OCI-LY7 (cell line): ENCODE data around the gene LEMD2. TPM values are rescaled to one million over a fixed set of nuclear protein-coding genes. Genes with fewer than 3 reads are reported as not detected.

Source experiments
- BruUV-seq: library from RNA; stranded (reverse); fragments of 400-500 nt; replicated peaks from 2 replicates; lab custom pipeline; 2021; lab: Mats Ljungman, UMichigan
- CTCF ChIA-PET: fragments of 300-600 bp; sonication (Branson Sonifier 250); formaldehyde crosslinking; loops from one replicate; lab custom pipeline; 2022; ENCODE audit warnings: antibody characterized with exemption; ENCODE audit not compliant: unreplicated experiment; lab: Charles Lee
- POLR2A ChIA-PET: fragments of 300-600 bp; sonication (Branson Sonifier 250); formaldehyde crosslinking; loops from one replicate; lab custom pipeline; 2022; ENCODE audit warnings: antibody characterized with exemption; lab: Charles Lee
- DNase-seq: peaks from one replicate; pipeline ENCODE4 v3.0.0-alpha.2; 2015; ENCODE audit warnings: low spot score
- H2AFZ ChIP-seq: fragments of 200-600 bp; sonication (generic), shearing (Covaris generic); 2 replicates; pipeline ENCODE4 v1.6.1; 2014; ENCODE audit warnings: mild to moderate bottlenecking, antibody characterized with exemption, low read length, moderate library complexity
- H3K27ac ChIP-seq: fragments of 200-600 bp; sonication (generic); 2 replicates; pipeline ENCODE4 v1.5.1; 2014; ENCODE audit warnings: mixed run types, low read depth, mild to moderate bottlenecking, moderate library complexity, low read length, inconsistent platforms; ENCODE audit not compliant: poor library complexity, severe bottlenecking
- H3K36me3 ChIP-seq: fragments of 200-600 bp; sonication (generic); 2 replicates; pipeline ENCODE4 v1.6.1; 2014; ENCODE audit warnings: mild to moderate bottlenecking, antibody characterized with exemption, low read length, moderate library complexity, mixed read lengths; ENCODE audit not compliant: insufficient read depth
- H3K4me1 ChIP-seq: fragments of 200-600 bp; sonication (generic); 2 replicates; pipeline ENCODE4 v1.5.1; 2014; ENCODE audit warnings: mild to moderate bottlenecking, low read length; ENCODE audit not compliant: insufficient read depth, poor library complexity, severe bottlenecking
- H3K4me2 ChIP-seq: fragments of 200-600 bp; sonication (generic); 2 replicates; pipeline ENCODE4 v1.6.1; 2014; ENCODE audit warnings: mild to moderate bottlenecking, low read length
- H3K4me3 ChIP-seq: fragments of 200-600 bp; sonication (generic); 2 replicates; pipeline ENCODE4 v1.5.1; 2014; ENCODE audit warnings: mild to moderate bottlenecking, low read depth, low read length; ENCODE audit not compliant: poor library complexity, severe bottlenecking
- H3K79me2 ChIP-seq: fragments of 200-600 bp; sonication (generic); 2 replicates; pipeline ENCODE4 v1.6.1; 2016; ENCODE audit warnings: low read depth, mild to moderate bottlenecking, low read length, moderate library complexity, mixed read lengths; ENCODE audit not compliant: insufficient read depth
- H3K9me2 ChIP-seq: fragments of 200-600 bp; sonication (generic); 2 replicates; pipeline ENCODE4 v1.6.1; 2016; ENCODE audit warnings: mild to moderate bottlenecking, low read length, mixed read lengths; ENCODE audit not compliant: insufficient read depth
- H3K9me3 ChIP-seq: fragments of 200-600 bp; sonication (generic); 2 replicates; pipeline ENCODE4 v1.6.1; 2014; ENCODE audit warnings: mild to moderate bottlenecking, mixed run types, low read length, mixed read lengths
- H4K20me1 ChIP-seq: fragments of 200-600 bp; sonication (generic); 2 replicates; pipeline ENCODE4 v1.6.1; 2014; ENCODE audit warnings: mild to moderate bottlenecking, antibody characterized with exemption, low read length, moderate library complexity, mixed read lengths; ENCODE audit not compliant: insufficient read depth
- CTCF ChIP-seq: fragments of 200-600 bp; sonication (generic); conservative IDR thresholded peaks from 2 replicates; pipeline ENCODE4 v1.5.1; 2014; ENCODE audit warnings: mild to moderate bottlenecking, antibody characterized with exemption, low read length, moderate library complexity, mixed read lengths
- EZH2phosphoT487 ChIP-seq: fragments of 200-600 bp; sonication (generic); IDR thresholded peaks from 2 replicates; pipeline ENCODE4 v1.6.1; 2018; ENCODE audit warnings: low read depth, borderline replicate concordance, mild to moderate bottlenecking, mixed run types, antibody characterized with exemption, low read length, moderate library complexity, mixed read lengths
- intact Hi-C: fragments of 100-400 bp; cut with micrococcal nuclease; formaldehyde crosslinking; loops from one replicate; pipeline ENCODE4 v1.10.0; 2022; ENCODE audit not compliant: unreplicated experiment
- total RNA-seq, 2 experiments: library from RNA; depleted of rRNA in 1 of 2; stranded (reverse); fragments of >200 nt in 1 of 2; shearing (Covaris generic) in 1 of 2; gene quantifications; 2 replicates each; pipeline ENCODE4 v1.2.3, GENCODE V29; 2014 to 2022

The LEMD2 gene
- total RNA-seq, 2 experiments from 2014 or later = 59.2 to 66.9 TPM

GRCh38 chr6:33803571-33804053 is 14.7 kb upstream of the LEMD2 start, which contains the start of gene MLN:
MLN (minus strand) TSS chr6:33804003; CDS start chr6:33801163, 2,840 bp downstream.
- H3K4me3 ChIP-seq = no peak within 1 kb of the TSS
- CTCF ChIA-PET = no interaction called here
- H4K20me1 ChIP-seq = no peaks in the 10 kb centered on the region
- H3K79me2 ChIP-seq = no peaks in the 10 kb centered on the region
- H3K4me1 ChIP-seq = no peaks in the 10 kb centered on the region
- no peaks in the 10 kb centered on the region for H3K36me3 ChIP-seq
- H3K27ac ChIP-seq = no peak within 1 kb of the TSS
- intact Hi-C loops = no loop called here
- no peak within 1 kb of the TSS for H3K4me2 ChIP-seq
- no peaks in the 10 kb centered on the region for H3K9me2 ChIP-seq
- H2AFZ ChIP-seq = no peak within 1 kb of the TSS
- TF ChIP-seq EZH2phosphoT487 (no peak), CTCF (no peak)
- no peak for DNase-seq
- BruUV-seq = no TSS peak
- no peaks in the 10 kb centered on the region for H3K9me3 ChIP-seq
- POLR2A ChIA-PET = interaction anchor here (0.7 kb wide), 1 partner anchor 36 kb away, joined by 3 read pairs; no protein-coding TSS in a partner anchor

GRCh38 chr6:33802186-33802958 is 13.4 kb upstream of the LEMD2 start:
- no peak overlapping the region for H2AFZ ChIP-seq
- no peak overlapping the region for H3K27ac ChIP-seq
- no TSS peak for BruUV-seq
- H4K20me1 ChIP-seq = no peaks in the 10 kb centered on the region
- no peaks in the 10 kb centered on the region for H3K9me3 ChIP-seq
- TF ChIP-seq EZH2phosphoT487 (no peak), CTCF (no peak)
- H3K4me2 ChIP-seq = no peak overlapping the region
- H3K9me2 ChIP-seq = no peaks in the 10 kb centered on the region
- H3K4me1 ChIP-seq = no peaks in the 10 kb centered on the region
- no peaks in the 10 kb centered on the region for H3K79me2 ChIP-seq
- intact Hi-C loops = no loop called here
- no peak overlapping the region for H3K4me3 ChIP-seq
- POLR2A ChIA-PET = interaction anchor here (0.7 kb wide), 2 partner anchors 10 to 84 kb away, joined by 3 read pairs; no protein-coding TSS in a partner anchor
- no peaks in the 10 kb centered on the region for H3K36me3 ChIP-seq
- no peak for DNase-seq
- CTCF ChIA-PET = no interaction called here

GRCh38 chr6:33801611-33802010 is 12.7 kb upstream of the LEMD2 start:
- Histone ChIP-seq H3K4me1 (no peaks in the 10 kb centered on the region), H3K79me2 (no peaks in the 10 kb centered on the region), H3K4me3 (no peak overlapping the region), H4K20me1 (no peaks in the 10 kb centered on the region), H3K9me2 (no peaks in the 10 kb centered on the region), H3K9me3 (no peaks in the 10 kb centered on the region), H3K27ac (no peak overlapping the region), H3K4me2 (no peak overlapping the region), H3K36me3 (no peaks in the 10 kb centered on the region), H2AFZ (no peak overlapping the region)
- CTCF ChIA-PET = no interaction called here
- POLR2A ChIA-PET = no interaction called here
- DNase-seq = no peak
- intact Hi-C loops = no loop called here
- no peak for TF ChIP-seq EZH2phosphoT487
- no peak for TF ChIP-seq CTCF
- no TSS peak for BruUV-seq
